HG03064 (cell line): Measurements from ENCODE around the gene NAT14.
"Not testable (repeated sequence)": the region's sequence is repeated elsewhere in the genome, so short reads cannot be mapped to it uniquely, and the experiment has no call there.

Source experiments
- ATAC-seq: cut with Tn5 transposase; IDR thresholded peaks from one replicate; pipeline ENCODE4 v1.9.1; 2021; ENCODE audit warnings: low read depth; ENCODE audit not compliant: unreplicated experiment

NAT14 gene, protein sequence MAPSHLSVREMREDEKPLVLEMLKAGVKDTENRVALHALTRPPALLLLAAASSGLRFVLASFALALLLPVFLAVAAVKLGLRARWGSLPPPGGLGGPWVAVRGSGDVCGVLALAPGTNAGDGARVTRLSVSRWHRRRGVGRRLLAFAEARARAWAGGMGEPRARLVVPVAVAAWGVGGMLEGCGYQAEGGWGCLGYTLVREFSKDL

GRCh38 chr19:55484593-55485438 lies at the start of gene NAT14:
Gene NAT14 (plus strand): TSS chr19:55485188. CDS start chr19:55485709, 521 bp downstream.
- no peak for ATAC-seq

GRCh38 chr19:55436847-55437246 lies 48.1 kb upstream of the NAT14 start:
- ATAC-seq, result no peak

- ATAC-seq, result no peak
Observed at GRCh38 chr19:55437410-55437809, 47.6 kb upstream of the NAT14 start.

DNA sequence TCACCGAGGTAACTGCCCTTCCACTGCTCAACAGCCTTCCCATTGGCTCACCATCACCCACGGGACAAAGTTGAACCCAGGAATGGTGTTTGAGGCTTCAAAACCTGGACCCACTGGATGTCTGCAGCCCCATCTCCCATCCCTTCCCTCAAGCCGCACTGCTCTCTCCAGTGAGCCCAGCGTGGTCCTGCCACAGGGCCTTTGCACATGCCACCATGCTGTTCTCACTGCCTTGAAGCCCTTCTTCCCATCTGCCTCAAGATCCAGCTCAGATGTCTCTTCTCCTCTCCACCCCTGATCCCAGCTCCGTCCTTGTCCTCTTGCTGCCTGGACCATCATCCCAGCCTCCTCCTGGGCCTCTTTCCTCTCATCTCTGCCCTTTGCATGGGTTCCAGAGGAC lies 45.9 kb upstream of the NAT14 start:
- no peak for ATAC-seq

- ATAC-seq, result no peak
Observed at GRCh38 chr19:55440411-55441105, 44.4 kb upstream of the NAT14 start.

GRCh38 chr19:55441319-55441691 lies 43.7 kb upstream of the NAT14 start:
- no peak for ATAC-seq

DNA sequence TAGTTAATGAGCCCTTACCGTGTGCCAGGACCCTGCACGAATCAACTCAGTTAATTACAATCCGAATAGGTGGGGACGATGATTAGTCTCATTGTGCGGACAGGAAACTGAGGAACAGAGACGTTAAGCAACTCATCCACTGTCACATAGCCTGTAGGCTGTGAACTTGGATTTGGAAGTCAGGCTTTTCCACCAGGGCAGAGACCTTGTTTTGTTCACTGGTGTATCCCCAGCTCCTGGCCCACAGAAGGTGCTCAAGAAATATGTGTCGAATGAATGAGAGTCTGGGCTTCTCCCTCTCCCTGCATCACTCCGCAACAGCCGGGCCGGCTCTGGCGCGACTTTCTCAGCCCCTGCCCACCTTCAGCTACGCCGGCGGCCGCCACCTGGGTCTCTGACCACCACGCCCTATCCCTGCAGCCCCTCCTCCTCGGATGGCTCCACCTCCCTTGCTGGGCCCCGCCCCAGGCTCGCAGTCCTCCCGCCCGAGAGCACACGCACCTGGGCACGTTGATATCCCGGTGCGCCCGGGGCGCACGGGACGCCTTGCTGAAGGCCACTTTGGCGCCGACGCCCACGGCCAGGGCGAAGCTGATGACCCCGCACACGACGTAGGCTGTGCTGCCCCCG lies 43.2 kb upstream of the NAT14 start:
- ATAC-seq, result no peak

- no peak for ATAC-seq
Observed at GRCh38 chr19:55442372-55442961, 42.5 kb upstream of the NAT14 start.

DNA sequence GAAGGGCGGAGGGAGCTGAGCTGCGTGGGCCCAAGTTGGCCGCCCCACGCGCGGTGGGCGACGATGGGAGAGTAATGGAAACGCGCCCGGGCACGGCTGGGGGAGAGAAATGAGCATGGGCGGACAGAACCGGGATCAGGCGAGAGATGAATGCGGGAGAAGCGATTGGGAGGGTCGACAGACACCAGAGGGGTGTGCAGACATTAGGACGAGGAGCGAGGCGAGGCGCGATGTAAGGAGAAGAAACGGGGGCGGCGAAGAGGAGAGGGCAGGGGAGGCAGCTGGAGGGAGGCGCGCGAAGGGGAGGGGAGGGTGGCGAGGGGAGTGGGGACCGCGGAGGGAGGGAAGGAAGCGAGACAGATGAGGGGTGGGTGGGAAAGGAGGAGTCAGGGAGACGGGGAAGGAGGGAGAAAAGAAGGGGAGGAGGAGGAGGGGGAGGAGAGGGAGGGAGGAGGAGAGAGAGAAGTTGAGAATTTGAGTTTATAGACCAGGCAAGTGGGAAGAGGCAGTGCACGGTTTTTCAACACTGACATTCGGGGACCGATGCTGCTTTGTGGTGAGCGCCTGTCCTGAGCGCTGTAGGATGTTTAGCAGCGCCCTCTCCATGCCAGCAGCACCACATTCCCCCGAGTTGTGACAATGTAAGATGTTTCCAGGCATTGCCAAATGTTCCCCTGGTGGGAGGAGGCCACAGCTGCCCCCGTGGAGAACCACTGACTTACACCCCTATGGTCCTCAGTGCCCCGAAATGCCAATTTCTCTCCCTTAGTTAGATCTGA lies 41.8 kb upstream of the NAT14 start, which contains the start of gene SHISA7:
TSS of gene SHISA7 (minus strand) at position 256 of the 779 bp plus-strand sequence. CDS start 437 bp downstream, outside the sequence.
- ATAC-seq, result no peak

DNA sequence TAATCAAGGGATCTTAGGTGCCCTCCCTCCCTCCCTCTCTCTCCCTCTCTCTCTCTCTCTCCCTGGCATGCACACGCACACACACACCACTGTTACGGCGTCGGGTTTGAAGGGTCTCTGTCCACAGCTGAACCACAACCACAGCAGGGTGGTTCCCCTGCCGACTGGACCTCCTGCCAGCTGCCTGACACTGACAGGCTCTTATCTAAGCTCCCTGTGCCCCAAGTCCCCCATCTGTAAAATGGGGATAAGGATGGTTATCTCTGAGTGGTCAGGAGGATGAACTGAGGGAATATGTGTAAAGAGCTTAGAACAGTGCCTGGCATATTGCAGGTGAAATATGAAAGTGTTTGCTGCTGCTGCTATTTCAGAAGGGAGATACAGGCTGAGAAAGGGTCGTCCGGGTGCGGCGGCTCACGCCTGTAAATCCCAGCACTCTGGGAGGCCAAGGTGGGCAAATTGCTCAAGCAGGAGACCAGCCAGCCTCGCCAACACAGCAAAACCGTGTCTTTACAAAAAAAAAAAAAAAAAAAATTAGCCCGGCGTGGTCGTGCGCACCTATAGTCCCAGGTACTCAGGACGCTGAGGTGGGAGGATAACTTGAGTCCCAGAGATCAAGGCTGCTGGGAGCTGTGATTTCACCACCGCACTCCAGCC lies 41.0 kb upstream of the NAT14 start:
- no peak for ATAC-seq

DNA sequence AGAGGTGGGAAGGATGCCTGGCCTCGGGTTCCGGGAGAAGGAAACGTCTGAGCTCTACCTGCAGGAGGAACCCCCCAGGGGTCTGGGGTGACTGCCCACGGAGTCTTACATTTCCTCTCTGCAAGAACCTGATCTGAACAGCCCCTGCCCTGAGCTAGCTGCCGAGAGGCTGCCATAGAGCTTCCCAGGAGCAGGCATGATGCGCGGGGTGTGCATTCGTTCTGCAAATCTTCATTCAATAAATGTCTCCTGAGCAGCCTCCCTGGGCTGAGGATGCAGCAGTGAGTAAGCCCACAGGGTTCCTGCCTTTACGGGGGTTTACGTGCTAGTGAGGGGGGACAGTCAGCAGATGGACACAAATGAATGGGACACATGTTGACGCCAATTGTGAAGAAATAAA lies 40.3 kb upstream of the NAT14 start:
- ATAC-seq, result no peak

DNA sequence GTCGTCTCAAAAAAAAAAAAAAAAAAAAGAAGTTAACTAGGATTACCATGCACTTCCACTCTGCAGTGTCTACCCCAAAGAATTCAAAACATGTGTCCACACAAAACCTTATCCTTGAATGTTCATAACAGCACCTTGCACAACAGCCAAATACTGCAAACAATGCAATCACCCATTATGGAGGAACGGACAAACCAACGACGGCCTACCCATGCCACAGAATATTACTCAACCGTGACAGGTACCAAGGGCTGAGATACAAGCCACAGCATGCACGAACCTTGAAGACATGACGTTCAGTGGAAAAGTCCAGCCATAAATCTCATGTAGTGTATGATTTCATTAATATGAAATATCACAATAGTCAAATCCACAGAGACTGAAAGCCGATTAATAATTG lies 38.9 kb upstream of the NAT14 start:
- no peak for ATAC-seq

DNA sequence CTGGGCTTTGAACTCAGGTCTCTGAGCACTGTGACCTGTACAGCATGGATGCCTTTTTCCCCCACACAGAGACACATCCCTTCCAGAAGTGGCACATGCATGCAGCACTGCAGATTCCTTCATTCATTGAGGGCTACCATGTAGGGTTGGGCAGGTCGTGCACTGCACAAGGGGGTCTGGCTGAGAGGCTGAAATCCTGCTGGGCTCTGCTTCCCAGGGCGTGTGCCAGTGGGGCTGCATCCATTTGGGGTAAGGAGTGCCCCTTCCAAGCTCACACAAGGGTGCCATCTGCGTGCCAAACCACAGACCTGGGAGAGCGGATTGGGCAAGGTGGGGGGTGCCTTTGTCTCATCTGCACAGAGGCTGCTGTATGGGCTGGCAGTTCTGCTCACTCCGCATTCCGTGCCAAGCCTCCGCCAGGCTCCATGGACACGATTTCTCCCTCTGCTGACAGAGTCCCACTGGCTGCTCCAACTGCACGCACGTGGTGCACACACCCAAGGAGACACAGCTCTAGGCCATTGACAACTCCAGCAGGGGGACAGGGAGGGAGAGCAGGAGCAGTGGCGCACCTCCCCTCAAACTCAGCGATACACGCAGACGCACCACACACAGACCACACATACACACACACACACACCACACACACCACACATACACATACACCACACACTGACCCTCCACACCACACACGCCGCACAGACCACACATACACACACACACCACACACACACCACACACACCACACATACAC lies 37.4 kb upstream of the NAT14 start:
- no peak for ATAC-seq

GRCh38 chr19:55448175-55448490 lies 36.9 kb upstream of the NAT14 start:
- ATAC-seq, result not testable (repeated sequence)

DNA sequence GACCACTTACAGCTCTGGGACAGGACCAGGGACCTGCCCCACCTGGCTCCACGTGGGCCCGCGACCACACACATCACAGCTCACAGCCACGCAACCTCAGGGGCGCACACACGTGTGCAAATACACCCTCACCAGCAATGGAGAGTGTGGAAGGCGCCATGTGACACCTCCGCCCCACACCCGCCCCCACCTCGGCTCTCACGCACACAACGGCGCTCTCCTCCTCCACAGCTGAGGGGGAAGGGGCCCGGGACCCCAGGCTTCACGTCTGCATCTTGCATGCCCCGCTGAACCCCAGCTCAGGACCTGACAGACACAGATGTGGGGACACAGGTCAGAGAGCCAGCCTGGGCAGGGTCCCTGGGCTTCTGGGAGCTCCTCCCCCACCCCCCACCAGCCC lies 35.5 kb upstream of the NAT14 start:
- no peak for ATAC-seq

DNA sequence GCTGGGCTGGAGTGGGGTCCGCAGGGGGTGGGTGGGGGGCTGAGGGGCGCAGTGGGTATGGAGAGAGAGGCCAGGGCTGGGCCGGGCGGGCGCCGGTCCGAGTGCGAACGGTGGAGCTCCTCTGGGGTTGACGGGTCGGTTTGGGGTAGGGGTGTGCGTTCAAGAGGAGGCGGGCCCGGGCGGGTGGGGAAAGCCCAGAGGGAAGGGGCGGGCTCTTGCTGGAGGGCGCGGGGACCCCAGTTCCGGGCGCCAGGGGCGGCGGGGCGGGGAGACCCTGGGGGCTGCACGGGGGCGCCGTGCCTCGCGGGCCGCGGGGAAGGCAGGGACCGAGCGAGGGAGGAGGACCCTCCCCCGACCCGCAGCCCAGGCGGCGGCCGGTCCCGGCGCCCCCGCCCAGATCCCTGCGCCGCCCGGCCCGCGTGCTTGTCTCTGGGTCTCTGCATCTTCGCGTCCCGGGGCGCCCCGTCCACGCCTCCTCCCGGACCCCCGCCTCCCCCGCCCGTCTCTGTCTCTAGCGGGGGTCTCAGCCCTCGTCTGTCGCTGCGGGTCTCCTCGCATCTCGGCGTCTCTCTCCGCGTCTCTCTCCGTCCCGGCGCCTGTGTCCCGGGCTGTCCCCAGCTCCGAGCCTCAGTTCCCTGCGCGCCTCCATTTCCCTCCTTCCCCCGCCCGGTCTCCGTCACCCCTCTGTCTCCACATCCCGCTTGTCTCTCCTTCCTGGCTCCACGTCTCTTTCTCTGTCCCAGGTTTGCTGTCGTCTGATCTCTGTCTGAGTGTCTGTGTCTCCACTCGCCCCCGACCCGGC lies 33.6 kb upstream of the NAT14 start:
- ATAC-seq, result no peak

- ATAC-seq, result no peak
Observed at GRCh38 chr19:55451965-55452748, 32.8 kb upstream of the NAT14 start.
